OCI-LY1 (cell line): ENCODE data around the gene ADSL.
A peak's percentile ranks its signal among the peaks of the same experiment; 100 is the strongest.

Experiments
- H2AFZ ChIP-seq: fragments of 200-600 bp; sonication (generic), shearing (Covaris generic); 2 replicates; pipeline ENCODE4 v1.6.0; 2014; ENCODE audit warnings: antibody characterized with exemption, mild to moderate bottlenecking, low read length
- H3F3A ChIP-seq: fragments of 200-600 bp; sonication (generic), shearing (Covaris generic); 2 replicates; pipeline ENCODE4 v1.6.0; 2014; ENCODE audit warnings: mild to moderate bottlenecking, antibody characterized with exemption, low read length, moderate library complexity; ENCODE audit not compliant: insufficient read depth
- H3K27ac ChIP-seq: fragments of 200-600 bp; sonication (generic); 2 replicates; pipeline ENCODE4 v1.5.1; 2014; ENCODE audit warnings: low read length, mixed run types, mild to moderate bottlenecking, low read depth; ENCODE audit not compliant: poor library complexity, severe bottlenecking
- H3K27me3 ChIP-seq: fragments of 200-600 bp; sonication (generic); 2 replicates; pipeline ENCODE4 v1.6.0; 2014; ENCODE audit warnings: antibody characterized with exemption, mild to moderate bottlenecking, low read length, moderate library complexity; ENCODE audit not compliant: insufficient read depth
- H3K36me3 ChIP-seq: fragments of 200-600 bp; sonication (generic); 2 replicates; pipeline ENCODE4 v1.6.1; 2014; ENCODE audit warnings: mild to moderate bottlenecking, antibody characterized with exemption, low read length, moderate library complexity, mixed read lengths; ENCODE audit not compliant: insufficient read depth
- H3K4me1 ChIP-seq: fragments of 200-600 bp; sonication (generic); 2 replicates; pipeline ENCODE4 v1.5.1; 2014; ENCODE audit warnings: mild to moderate bottlenecking, low read length, moderate library complexity; ENCODE audit not compliant: insufficient read depth, severe bottlenecking
- H3K4me2 ChIP-seq: fragments of 200-600 bp; sonication (generic), shearing (Covaris generic); 2 replicates; pipeline ENCODE4 v1.6.1; 2014; ENCODE audit warnings: low read length
- H3K4me3 ChIP-seq: fragments of 200-600 bp; sonication (generic); 2 replicates; pipeline ENCODE4 v1.5.1; 2014; ENCODE audit warnings: low read length, low read depth, mild to moderate bottlenecking, mixed read lengths; ENCODE audit not compliant: poor library complexity, severe bottlenecking
- H3K79me2 ChIP-seq: fragments of 200-600 bp; shearing (Covaris generic); 2 replicates; pipeline ENCODE4 v1.6.1; 2016; ENCODE audit warnings: mixed run types, low read length, mixed read lengths; ENCODE audit not compliant: insufficient read depth
- H3K9ac ChIP-seq: fragments of 200-600 bp; sonication (generic), shearing (Covaris generic); 2 replicates; pipeline ENCODE4 v1.6.1; 2014; ENCODE audit warnings: mild to moderate bottlenecking, low read length, mixed read lengths
- H3K9me2 ChIP-seq: fragments of 200-600 bp; sonication (generic), shearing (Covaris generic); 2 replicates; pipeline ENCODE4 v1.6.1; 2014; ENCODE audit warnings: low read depth, mild to moderate bottlenecking, low read length, mixed read lengths
- H3K9me3 ChIP-seq: fragments of 200-600 bp; shearing (Covaris generic); 2 replicates; pipeline ENCODE4 v1.6.1; 2014; ENCODE audit warnings: low read length, mixed read lengths
- H4K20me1 ChIP-seq: fragments of 200-600 bp; sonication (generic), shearing (Covaris generic); 2 replicates; pipeline ENCODE4 v1.6.0; 2016; ENCODE audit warnings: mild to moderate bottlenecking, low read length; ENCODE audit not compliant: insufficient read depth
- CTCF ChIP-seq: fragments of 200-600 bp; sonication (generic), shearing (Covaris generic); IDR thresholded peaks from 2 replicates; pipeline ENCODE4 v1.5.1; 2017; ENCODE audit warnings: mild to moderate bottlenecking, antibody characterized with exemption, low read length, moderate library complexity, mixed read lengths
- EZH2 ChIP-seq: fragments of 200-600 bp; sonication (generic), shearing (Covaris generic); IDR thresholded peaks from 2 replicates; pipeline ENCODE4 v1.8.0; 2017; ENCODE audit warnings: borderline replicate concordance, mixed run types, mild to moderate bottlenecking, antibody characterized with exemption, low read length, moderate library complexity, mixed read lengths

The ADSL gene

GRCh38 chr22:40412441-40412840, 66.1 kb downstream of the ADSL start:
- TF ChIP-seq EZH2 (no peak), CTCF (no peak)
- Histone ChIP-seq H4K20me1 (no peaks in the 10 kb centered on the region), H3K4me3 (no peak overlapping the region), H3K27me3 (no peaks in the 10 kb centered on the region), H3K4me2 (peak overlapping the region; percentile 11; the same call in 1 of the 2 replicates), H3K27ac (peak overlapping the region; percentile 100), H3K79me2 (no peaks in the 10 kb centered on the region), H3K36me3 (peaks cover 62% of the 10 kb centered on the region), H2AFZ (no peak overlapping the region), H3K9ac (no peak overlapping the region), H3K9me3 (no peaks in the 10 kb centered on the region), H3F3A (peaks cover 16% of the 10 kb centered on the region; the same call in 1 of the 2 replicates), H3K9me2 (no peaks in the 10 kb centered on the region), H3K4me1 (peaks cover 56% of the 10 kb centered on the region)

GRCh38 chr22:40413873-40414272, 67.6 kb downstream of the ADSL start:
- Histone ChIP-seq H3F3A (peaks cover 16% of the 10 kb centered on the region; the same call in 1 of the 2 replicates), H3K9me3 (no peaks in the 10 kb centered on the region), H3K27ac (peak overlapping the region; percentile 100), H2AFZ (no peak overlapping the region), H3K79me2 (no peaks in the 10 kb centered on the region), H3K27me3 (no peaks in the 10 kb centered on the region), H4K20me1 (no peaks in the 10 kb centered on the region), H3K9ac (peak overlapping the region; percentile 76), H3K9me2 (no peaks in the 10 kb centered on the region), H3K4me1 (peaks cover 70% of the 10 kb centered on the region), H3K4me3 (peak overlapping the region; percentile 45), H3K4me2 (peak overlapping the region; percentile 75), H3K36me3 (peaks cover 57% of the 10 kb centered on the region)
- TF ChIP-seq CTCF = no peak
- TF ChIP-seq EZH2 = no peak

GRCh38 chr22:40414311-40414710, 68.0 kb downstream of the ADSL start:
- Histone ChIP-seq H3K9me3 (no peaks in the 10 kb centered on the region), H3K79me2 (no peaks in the 10 kb centered on the region), H3K4me2 (peak overlapping the region; percentile 75), H3F3A (peaks cover 16% of the 10 kb centered on the region; the same call in 1 of the 2 replicates), H3K36me3 (peaks cover 56% of the 10 kb centered on the region), H3K9me2 (no peaks in the 10 kb centered on the region), H3K4me1 (peaks cover 74% of the 10 kb centered on the region), H4K20me1 (no peaks in the 10 kb centered on the region), H3K27ac (peak overlapping the region; percentile 100), H3K9ac (peak overlapping the region; percentile 76), H3K4me3 (peak overlapping the region; percentile 45), H3K27me3 (no peaks in the 10 kb centered on the region), H2AFZ (no peak overlapping the region)
- TF ChIP-seq EZH2 = no peak
- TF ChIP-seq CTCF = no peak
